ENCODE measurements around the gene NFKB1. TPM values are rescaled to one million over a fixed set of nuclear protein-coding genes. Genes with fewer than 3 reads are reported as not detected.

Gene NFKB1
- total and polyA plus RNA-seq, 8 donors, result 9.6 to 36.5 (median 21.2) TPM

GRCh38 chr4:102596532-102596931 is 95.4 kb downstream of the NFKB1 start:
- Histone ChIP-seq H3K4me3 (no peak overlapping the region), H3K4me1 (peaks cover 0 to 10% (median 0%) of the 10 kb centered on the region in 4 donors), H3K36me3 (peaks cover 43 to 89% (median 84%) of the 10 kb centered on the region in 4 donors), H3K27me3 (no peaks in the 10 kb centered on the region), H3K27ac (no peak overlapping the region), H3K9me3 (no peaks in the 10 kb centered on the region)
- TF ChIP-seq POLR2AphosphoS5 (IDR thresholded peaks at IDR 0.05) (no peak), CTCF (IDR thresholded peaks at IDR 0.05) (no peak), EP300 (IDR thresholded peaks at IDR 0.05) (no peak), POLR2A (IDR thresholded peaks at IDR 0.05) (no peak)
- DNase-seq, result no peak
- intact Hi-C loops (cut with DNase I; ENCODE audit: low total_unique reads), result no loop called here
- 85 to 90% (median 86%) methylated on average over 4 of the region's 4 CpGs for WGBS, 5 donors

DNA sequence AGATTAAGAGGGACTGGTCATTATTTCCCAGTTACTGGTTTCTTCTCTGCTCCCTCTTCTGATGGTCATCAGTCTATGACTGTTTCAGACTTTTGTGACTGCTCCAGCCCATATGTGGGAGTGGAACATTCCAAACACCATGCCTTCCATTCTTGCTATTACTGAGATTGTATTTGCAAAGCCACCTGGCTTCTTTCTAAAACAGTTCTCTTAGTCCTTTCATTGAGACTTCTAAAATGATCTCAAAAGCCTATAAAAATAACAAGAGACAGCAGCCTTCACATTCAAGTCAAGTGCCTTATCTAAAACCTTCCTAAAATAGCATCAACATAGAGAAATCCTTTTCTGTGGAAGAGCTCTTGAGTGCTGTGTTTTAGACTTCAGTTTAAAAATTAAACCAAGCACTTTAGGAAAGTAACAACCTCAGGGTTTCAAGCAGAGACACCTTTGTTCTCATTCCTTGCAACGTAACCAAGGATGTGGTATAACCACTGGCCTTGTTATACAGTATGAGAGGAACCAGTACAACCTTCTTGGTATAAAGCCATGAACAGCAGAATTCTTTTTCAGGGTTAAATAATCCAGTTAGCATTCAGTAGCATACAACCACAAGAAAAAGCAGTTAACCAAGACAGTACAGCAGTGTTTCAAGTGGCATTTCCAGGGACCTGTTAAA is 97.1 kb downstream of the NFKB1 start:
- H3K27me3 ChIP-seq, result no peaks in the 10 kb centered on the region
- 81 to 92% (median 87%) methylated on average over 1 of the region's 1 CpG for WGBS, 5 donors
- H3K36me3 ChIP-seq, result peaks cover 43 to 100% (median 94%) of the 10 kb centered on the region in 4 donors
- intact Hi-C loops (cut with DNase I; ENCODE audit: low total_unique reads), result no loop called here
- no peak for DNase-seq
- TF ChIP-seq POLR2AphosphoS5 (IDR thresholded peaks at IDR 0.05) (no peak), POLR2A (IDR thresholded peaks at IDR 0.05) (no peak), CTCF (IDR thresholded peaks at IDR 0.05) (no peak), EP300 (IDR thresholded peaks at IDR 0.05) (no peak)
- H3K9me3 ChIP-seq, result no peaks in the 10 kb centered on the region
- H3K27ac ChIP-seq, result no peak overlapping the region
- peaks cover 0 to 10% (median 0%) of the 10 kb centered on the region in 4 donors for H3K4me1 ChIP-seq
- no peak overlapping the region for H3K4me3 ChIP-seq

DNA sequence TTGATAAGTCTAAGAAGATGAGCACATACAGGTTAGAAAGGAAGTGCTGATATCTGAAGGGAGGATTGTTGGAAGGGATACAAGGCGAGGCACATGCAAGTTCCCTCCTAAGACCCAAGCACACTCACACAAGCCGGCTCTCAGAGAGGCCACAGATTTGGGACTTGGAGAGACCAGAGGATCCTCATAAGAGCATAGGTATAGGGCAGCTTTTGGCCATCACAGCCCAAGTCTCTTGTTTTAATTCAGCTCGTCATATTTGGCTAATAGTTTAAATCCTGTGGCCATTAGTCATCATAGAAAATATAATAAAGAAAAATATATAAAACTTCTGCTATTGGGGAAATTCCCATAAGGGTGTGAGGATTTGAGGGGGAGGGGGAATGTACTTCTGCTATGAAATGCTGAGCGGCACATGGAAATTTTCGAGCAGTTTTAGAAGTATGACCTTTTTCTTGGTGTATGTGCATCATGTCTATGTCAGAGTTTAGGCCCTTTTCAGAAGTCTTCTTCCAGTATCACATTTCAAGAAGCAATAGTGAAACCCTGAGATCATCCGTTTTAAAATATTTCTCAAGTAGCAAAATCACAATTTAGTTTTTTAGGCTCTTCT is 97.7 kb downstream of the NFKB1 start:
- Histone ChIP-seq H3K9me3 (no peaks in the 10 kb centered on the region), H3K4me1 (peaks cover 0 to 10% (median 0%) of the 10 kb centered on the region in 4 donors), H3K4me3 (no peak overlapping the region), H3K27me3 (no peaks in the 10 kb centered on the region), H3K27ac (no peak overlapping the region), H3K36me3 (peaks cover 43 to 100% (median 98%) of the 10 kb centered on the region in 4 donors)
- 85 to 90% (median 86%) methylated on average over 6 of the region's 6 CpGs for WGBS, 5 donors
- TF ChIP-seq POLR2A (IDR thresholded peaks at IDR 0.05) (no peak), CTCF (IDR thresholded peaks at IDR 0.05) (no peak), EP300 (IDR thresholded peaks at IDR 0.05) (no peak), POLR2AphosphoS5 (IDR thresholded peaks at IDR 0.05) (no peak)
- DNase-seq, result no peak
- intact Hi-C loops (cut with DNase I; ENCODE audit: low total_unique reads), result no loop called here

DNA sequence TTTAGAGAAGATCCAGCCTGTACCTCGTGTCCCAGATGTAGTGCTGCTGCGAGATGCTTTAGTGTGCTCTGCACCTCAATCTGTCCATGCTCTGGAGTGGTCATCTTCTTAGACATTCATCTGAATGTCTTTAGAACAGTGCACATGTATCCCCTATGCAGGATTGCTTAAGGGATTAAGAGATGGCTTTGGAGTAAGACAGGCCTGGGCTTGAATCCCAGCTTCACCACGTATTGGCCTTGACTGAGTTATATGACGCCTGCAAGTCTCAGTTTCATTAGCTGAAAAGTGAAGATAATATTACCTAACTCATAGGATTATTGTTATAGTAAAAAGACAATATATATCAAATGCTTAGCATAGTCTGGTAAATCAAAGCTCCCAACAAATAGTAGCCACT is 98.3 kb downstream of the NFKB1 start:
- Histone ChIP-seq H3K4me3 (no peak overlapping the region), H3K4me1 (peaks cover 0 to 10% (median 0%) of the 10 kb centered on the region in 4 donors), H3K27me3 (no peaks in the 10 kb centered on the region), H3K9me3 (no peaks in the 10 kb centered on the region), H3K36me3 (peaks cover 44 to 100% (median 100%) of the 10 kb centered on the region in 4 donors), H3K27ac (no peak overlapping the region)
- WGBS, 5 donors, result 86 to 91% (median 89%) methylated on average over 4 of the region's 4 CpGs
- no peak for TF ChIP-seq POLR2A (IDR thresholded peaks at IDR 0.05)
- TF ChIP-seq CTCF (IDR thresholded peaks at IDR 0.05), result no peak
- no peak for TF ChIP-seq POLR2AphosphoS5 (IDR thresholded peaks at IDR 0.05)
- TF ChIP-seq EP300 (IDR thresholded peaks at IDR 0.05), result no peak
- DNase-seq, result no peak
- intact Hi-C loops (cut with DNase I; ENCODE audit: low total_unique reads), result no loop called here
